Smooth muscle cell (in vitro differentiated cells): ENCODE results near the gene USP37. TPM values are rescaled to one million over a fixed set of nuclear protein-coding genes. Genes with fewer than 3 reads are reported as not detected.

Experiments
- DNase-seq: peaks from one replicate; lab custom pipeline; 2025; ENCODE audit not compliant: unreplicated experiment; lab: John Stamatoyannopoulos, UW
- H2AFZ ChIP-seq: fragments of 200-600 bp; sonication (generic); 2 replicates; pipeline ENCODE4 v1.6.0; 2016; ENCODE audit warnings: antibody characterized with exemption, low read depth, mild to moderate bottlenecking
- H3F3A ChIP-seq: fragments of 200-600 bp; sonication (generic); 2 replicates; pipeline ENCODE4 v1.6.0; 2017; ENCODE audit warnings: antibody characterized with exemption, low read depth
- H3K27ac ChIP-seq: fragments of 200-600 bp; sonication (generic); 2 replicates; pipeline ENCODE4 v1.5.1; 2016; ENCODE audit warnings: low read depth, mild to moderate bottlenecking
- H3K27me3 ChIP-seq: fragments of 200-600 bp; sonication (generic); 2 replicates; pipeline ENCODE4 v1.6.1; 2016; ENCODE audit warnings: low read depth, mild to moderate bottlenecking
- H3K36me3 ChIP-seq: fragments of 200-600 bp; sonication (generic); 2 replicates; pipeline ENCODE4 v1.5.1; 2016; ENCODE audit warnings: low read depth
- H3K4me1 ChIP-seq: fragments of 200-600 bp; sonication (generic); 2 replicates; pipeline ENCODE4 v1.5.1; 2016; ENCODE audit warnings: low read depth
- H3K4me2 ChIP-seq: fragments of 200-600 bp; sonication (generic); 2 replicates; pipeline ENCODE4 v1.6.0; 2016; ENCODE audit warnings: mild to moderate bottlenecking
- H3K4me3 ChIP-seq: fragments of 200-600 bp; sonication (generic); 2 replicates; pipeline ENCODE4 v1.5.1; 2016; ENCODE audit warnings: mild to moderate bottlenecking
- H3K79me2 ChIP-seq: fragments of 200-600 bp; sonication (generic); 2 replicates; pipeline ENCODE4 v1.6.0; 2016; ENCODE audit warnings: low read depth, mild to moderate bottlenecking
- H3K9ac ChIP-seq: fragments of 200-600 bp; sonication (generic); 2 replicates; pipeline ENCODE4 v1.6.0; 2016; ENCODE audit warnings: low read depth
- H3K9me3 ChIP-seq: fragments of 200-600 bp; sonication (generic); replicated peaks from 2 replicates; pipeline ENCODE4 v1.5.1; 2016; ENCODE audit warnings: low read depth
- H4K20me1 ChIP-seq: fragments of 200-600 bp; sonication (generic); 2 replicates; pipeline ENCODE4 v1.6.0; 2016; ENCODE audit warnings: low read depth
- WGBS: methylation state at CpG from one replicate; pipeline ENCODE4 v1.1.7; 2016; ENCODE audit warnings: low lambda C conversion rate; 5-methylcytosine and 5-hydroxymethylcytosine counted together
- polyA plus RNA-seq: library from polyadenylated mRNA; unstranded; fragments of >200 nt; fragmentation: Nextera tagmentation; extraction: Ambion mirVana; gene quantifications from 2 replicates; pipeline ENCODE4 v1.2.1, GENCODE V29; 2016
- total RNA-seq: library from RNA; depleted of rRNA; stranded (reverse); fragments of >200 nt; gene quantifications from 2 replicates; pipeline ENCODE4 v1.2.3, GENCODE V29; 2014
- TF ChIP-seq, protein P1 (sequence below): fragments of 200-600 bp; sonication (generic); IDR thresholded peaks from 2 replicates; pipeline ENCODE4 v1.5.1; 2017; ENCODE audit warnings: borderline replicate concordance, mild to moderate bottlenecking, antibody characterized with exemption; ENCODE audit not compliant: insufficient read depth, poor library complexity, severe bottlenecking

The USP37 gene
- total and polyA plus RNA-seq, 2 experiments from 2014 or later = 3.6 to 10.8 TPM

- TF ChIP-seq, protein P1, sequence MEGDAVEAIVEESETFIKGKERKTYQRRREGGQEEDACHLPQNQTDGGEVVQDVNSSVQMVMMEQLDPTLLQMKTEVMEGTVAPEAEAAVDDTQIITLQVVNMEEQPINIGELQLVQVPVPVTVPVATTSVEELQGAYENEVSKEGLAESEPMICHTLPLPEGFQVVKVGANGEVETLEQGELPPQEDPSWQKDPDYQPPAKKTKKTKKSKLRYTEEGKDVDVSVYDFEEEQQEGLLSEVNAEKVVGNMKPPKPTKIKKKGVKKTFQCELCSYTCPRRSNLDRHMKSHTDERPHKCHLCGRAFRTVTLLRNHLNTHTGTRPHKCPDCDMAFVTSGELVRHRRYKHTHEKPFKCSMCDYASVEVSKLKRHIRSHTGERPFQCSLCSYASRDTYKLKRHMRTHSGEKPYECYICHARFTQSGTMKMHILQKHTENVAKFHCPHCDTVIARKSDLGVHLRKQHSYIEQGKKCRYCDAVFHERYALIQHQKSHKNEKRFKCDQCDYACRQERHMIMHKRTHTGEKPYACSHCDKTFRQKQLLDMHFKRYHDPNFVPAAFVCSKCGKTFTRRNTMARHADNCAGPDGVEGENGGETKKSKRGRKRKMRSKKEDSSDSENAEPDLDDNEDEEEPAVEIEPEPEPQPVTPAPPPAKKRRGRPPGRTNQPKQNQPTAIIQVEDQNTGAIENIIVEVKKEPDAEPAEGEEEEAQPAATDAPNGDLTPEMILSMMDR = no peak
- Histone ChIP-seq H3K4me1 (no peaks in the 10 kb centered on the region), H3K9ac (no peak overlapping the region), H4K20me1 (no peaks in the 10 kb centered on the region), H3K9me3 (no peaks in the 10 kb centered on the region), H2AFZ (no peak overlapping the region), H3K27me3 (no peaks in the 10 kb centered on the region), H3K4me2 (no peak overlapping the region), H3K4me3 (no peak overlapping the region), H3K27ac (no peak overlapping the region), H3K36me3 (peaks cover 14% of the 10 kb centered on the region), H3K79me2 (no peaks in the 10 kb centered on the region), H3F3A (no peaks in the 10 kb centered on the region)
- DNase-seq = no peak
These were observed 90.9 kb downstream of the USP37 start for GRCh38 chr2:218477247-218477646.

- TF ChIP-seq, protein P1 = no peak
- no peaks in the 10 kb centered on the region for H3F3A ChIP-seq
- no peak for DNase-seq
- no peak overlapping the region for H2AFZ ChIP-seq
- no peaks in the 10 kb centered on the region for H3K79me2 ChIP-seq
- no peaks in the 10 kb centered on the region for H3K9me3 ChIP-seq
- peaks cover 10% of the 10 kb centered on the region for H3K36me3 ChIP-seq
- H3K4me3 ChIP-seq = no peak overlapping the region
- WGBS = 82% methylated on average over 3 of the region's 3 CpGs
- H4K20me1 ChIP-seq = no peaks in the 10 kb centered on the region
- H3K4me1 ChIP-seq = no peaks in the 10 kb centered on the region
- no peak overlapping the region for H3K4me2 ChIP-seq
- no peaks in the 10 kb centered on the region for H3K27me3 ChIP-seq
- H3K9ac ChIP-seq = no peak overlapping the region
- no peak overlapping the region for H3K27ac ChIP-seq
These were observed 91.5 kb downstream of the USP37 start for GRCh38 chr2:218476676-218477075.

- no peaks in the 10 kb centered on the region for H3K79me2 ChIP-seq
- H2AFZ ChIP-seq = no peak overlapping the region
- H3K36me3 ChIP-seq = peaks cover 4% of the 10 kb centered on the region
- H3K27ac ChIP-seq = peak overlapping the region; percentile 15
- H3K9ac ChIP-seq = no peak overlapping the region
- H3K9me3 ChIP-seq = no peaks in the 10 kb centered on the region
- TF ChIP-seq, protein P1 = no peak
- no peaks in the 10 kb centered on the region for H3K4me1 ChIP-seq
- H3K4me2 ChIP-seq = no peak overlapping the region
- DNase-seq = no peak
- no peak overlapping the region for H3K4me3 ChIP-seq
- no peaks in the 10 kb centered on the region for H3F3A ChIP-seq
- 62% methylated on average over 3 of the region's 3 CpGs for WGBS
- H4K20me1 ChIP-seq = no peaks in the 10 kb centered on the region
- no peaks in the 10 kb centered on the region for H3K27me3 ChIP-seq
These were observed 93.6 kb downstream of the USP37 start for GRCh38 chr2:218474527-218474926.

GRCh38 chr2:218472988-218473387, 95.2 kb downstream of the USP37 start:
- Histone ChIP-seq H3K27me3 (no peaks in the 10 kb centered on the region), H3K9me3 (no peaks in the 10 kb centered on the region), H4K20me1 (no peaks in the 10 kb centered on the region), H3K4me1 (no peaks in the 10 kb centered on the region), H3K4me2 (no peak overlapping the region), H3K79me2 (no peaks in the 10 kb centered on the region), H3K9ac (no peak overlapping the region), H3F3A (no peaks in the 10 kb centered on the region), H2AFZ (no peak overlapping the region), H3K36me3 (no peaks in the 10 kb centered on the region), H3K4me3 (no peak overlapping the region), H3K27ac (no peak overlapping the region)
- no peak for DNase-seq
- TF ChIP-seq, protein P1 = no peak
